H9 (cell line): ENCODE data around the gene ZNF335. TPM values are rescaled to one million over a fixed set of nuclear protein-coding genes. Genes with fewer than 3 reads are reported as not detected.
A peak's percentile ranks its signal among the peaks of the same experiment; 100 is the strongest.

Experiments used
- DNase-seq: peaks from one replicate; pipeline ENCODE4 v3.0.0-alpha.2; 2017
- H2AFZ ChIP-seq: one replicate; pipeline ENCODE4 v1.6.1; 2013; ENCODE audit warnings: mild to moderate bottlenecking, low read length, control low read depth, moderate library complexity
- H2AK5ac ChIP-seq: 2 replicates; pipeline ENCODE4 v1.6.1; 2013; ENCODE audit warnings: low read length, control low read depth, mixed read lengths; ENCODE audit not compliant: insufficient read length
- H2BK120ac ChIP-seq: one replicate; pipeline ENCODE4 v1.6.1; 2013; ENCODE audit warnings: low read depth, mild to moderate bottlenecking, low read length, control low read depth, inconsistent platforms; ENCODE audit not compliant: poor library complexity, severe bottlenecking
- H2BK12ac ChIP-seq: 2 replicates; pipeline ENCODE4 v1.6.1; 2013; ENCODE audit warnings: low read length, control low read depth, mixed read lengths, low read depth; ENCODE audit not compliant: insufficient read length
- H2BK15ac ChIP-seq: 2 replicates; pipeline ENCODE4 v1.6.1; 2013; ENCODE audit warnings: low read depth, low read length, control low read depth
- H2BK20ac ChIP-seq: one replicate; pipeline ENCODE4 v1.6.1; 2013; ENCODE audit warnings: low read depth, mild to moderate bottlenecking, low read length, control low read depth, inconsistent platforms; ENCODE audit not compliant: poor library complexity, severe bottlenecking
- H2BK5ac ChIP-seq: 2 replicates; pipeline ENCODE4 v1.6.1; 2013; ENCODE audit warnings: low read length, control low read depth, mixed read lengths; ENCODE audit not compliant: insufficient read length
- H3K14ac ChIP-seq: 2 replicates; pipeline ENCODE4 v1.6.1; 2013; ENCODE audit warnings: low read length, control low read depth; ENCODE audit not compliant: insufficient read depth
- H3K18ac ChIP-seq: 2 replicates; pipeline ENCODE4 v1.6.1; 2013; ENCODE audit warnings: low read depth, mild to moderate bottlenecking, mixed read lengths, low read length, control low read depth; ENCODE audit not compliant: insufficient read length
- H3K23ac ChIP-seq: 2 replicates; pipeline ENCODE4 v1.6.1; 2013; ENCODE audit warnings: low read length, control low read depth, mixed read lengths, low read depth; ENCODE audit not compliant: insufficient read length
- H3K23me2 ChIP-seq: 2 replicates; pipeline ENCODE4 v1.6.1; 2013; ENCODE audit warnings: low read depth, mild to moderate bottlenecking, mixed read lengths, low read length, control low read depth; ENCODE audit not compliant: insufficient read length, poor library complexity, severe bottlenecking
- H3K27ac ChIP-seq: 2 replicates; pipeline ENCODE4 v1.5.1; 2013; ENCODE audit warnings: low read length, control low read depth, mixed read lengths, low read depth; ENCODE audit not compliant: insufficient read length
- H3K27me3 ChIP-seq: 2 replicates; pipeline ENCODE4 v1.6.1; 2013; ENCODE audit warnings: low read length, control low read depth, inconsistent platforms; ENCODE audit not compliant: insufficient read depth
- H3K4ac ChIP-seq: 2 replicates; pipeline ENCODE4 v1.6.1; 2013; ENCODE audit warnings: low read depth, mild to moderate bottlenecking, control low read depth, inconsistent platforms, low read length, moderate library complexity
- H3K4me1 ChIP-seq: 2 replicates; pipeline ENCODE4 v1.6.1; 2013; ENCODE audit warnings: low read length, control low read depth, inconsistent platforms; ENCODE audit not compliant: insufficient read depth
- H3K4me2 ChIP-seq: 2 replicates; pipeline ENCODE4 v1.6.1; 2013; ENCODE audit warnings: low read length, control low read depth, mixed read lengths; ENCODE audit not compliant: insufficient read length, insufficient read depth
- H3K56ac ChIP-seq: 2 replicates; pipeline ENCODE4 v1.6.1; 2013; ENCODE audit warnings: low read depth, mild to moderate bottlenecking, mixed read lengths, low read length, control low read depth; ENCODE audit not compliant: insufficient read length
- H3K79me1 ChIP-seq: 2 replicates; pipeline ENCODE4 v1.6.1; 2013; ENCODE audit warnings: low read depth, mild to moderate bottlenecking, moderate library complexity, low read length, control low read depth, inconsistent platforms; ENCODE audit not compliant: insufficient read depth, poor library complexity, severe bottlenecking
- H3K79me2 ChIP-seq: 2 replicates; pipeline ENCODE4 v1.6.1; 2013; ENCODE audit warnings: low read length, control low read depth, inconsistent platforms; ENCODE audit not compliant: insufficient read depth
- H3K9ac ChIP-seq: 2 replicates; pipeline ENCODE4 v1.6.1; 2013; ENCODE audit warnings: low read length, control low read depth, mixed read lengths; ENCODE audit not compliant: insufficient read length; ENCODE audit errors: extremely low read depth
- H3K9me3 ChIP-seq: one replicate; pipeline ENCODE4 v1.6.1; 2013; ENCODE audit warnings: low read depth, low read length, inconsistent platforms; ENCODE audit not compliant: control insufficient read depth
- H3T11ph ChIP-seq: one replicate; pipeline ENCODE4 v1.6.1; 2013; ENCODE audit warnings: mild to moderate bottlenecking, low read length, control low read depth, inconsistent platforms
- H4K20me1 ChIP-seq: one replicate; pipeline ENCODE4 v1.6.1; 2013; ENCODE audit not compliant: control insufficient read depth, insufficient read length, insufficient read depth
- H4K5ac ChIP-seq: 2 replicates; pipeline ENCODE4 v1.6.1; 2013; ENCODE audit warnings: low read depth, mild to moderate bottlenecking, mixed read lengths, low read length, control low read depth; ENCODE audit not compliant: insufficient read length
- H4K8ac ChIP-seq: replicated peaks from 2 replicates; pipeline ENCODE4 v1.6.1; 2013; ENCODE audit warnings: low read length, control low read depth, mixed read lengths, low read depth; ENCODE audit not compliant: insufficient read length
- H4K91ac ChIP-seq: 2 replicates; pipeline ENCODE4 v1.6.1; 2013; ENCODE audit warnings: low read depth, mild to moderate bottlenecking, moderate library complexity, mixed read lengths, low read length, control low read depth; ENCODE audit not compliant: insufficient read length
- H3K27ac Mint-ChIP-seq, 3 experiments: 2 replicates in 2 of 3; 3 replicates in 1 of 3; pipeline ENCODE4 v1.8.0; 2020 to 2021; ENCODE audit warnings: mixed read lengths in 3 of 3, mild to moderate bottlenecking in 1 of 3, moderate library complexity in 1 of 3
- H3K27me3 Mint-ChIP-seq: 2 replicates; pipeline ENCODE4 v1.8.0; 2021; ENCODE audit warnings: low read depth, mild to moderate bottlenecking, moderate library complexity, mixed read lengths
- H3K36me3 Mint-ChIP-seq, 3 experiments: 2 replicates in 2 of 3; 3 replicates in 1 of 3; pipeline ENCODE4 v1.8.0; 2020 to 2021; ENCODE audit warnings: low read depth in 3 of 3, mixed read lengths in 3 of 3; ENCODE audit not compliant: insufficient read depth in 1 of 3
- H3K4me1 Mint-ChIP-seq, 2 experiments: 2 replicates each; pipeline ENCODE4 v1.8.0; 2020; ENCODE audit warnings: mixed read lengths in 2 of 2
- H3K4me3 Mint-ChIP-seq, 2 experiments: 2 replicates in 1 of 2; 3 replicates in 1 of 2; pipeline ENCODE4 v1.8.0; 2020 to 2021; ENCODE audit warnings: mild to moderate bottlenecking in 2 of 2, mixed read lengths in 2 of 2, moderate library complexity in 1 of 2
- H3K9me3 Mint-ChIP-seq, 2 experiments: 2 replicates in 1 of 2; 3 replicates in 1 of 2; pipeline ENCODE4 v1.8.0; 2020; ENCODE audit warnings: mild to moderate bottlenecking in 2 of 2, mixed read lengths in 2 of 2, moderate library complexity in 1 of 2
- WGBS: extraction: QIAGEN DNeasy Blood & Tissue Kit; methylation state at CpG from one replicate; pipeline ENCODE4 v1.1.7; 2013; ENCODE audit warnings: missing lambda C conversion rate, low lambda C conversion rate, mixed read lengths; ENCODE audit not compliant: insufficient read length; ENCODE audit errors: extremely low coverage; 5-methylcytosine and 5-hydroxymethylcytosine counted together
- total RNA-seq: library from RNA; stranded (reverse); gene quantifications from 2 replicates; pipeline ENCODE4 v1.2.1, GENCODE V29; 2021
- TF ChIP-seq, protein P1 (sequence below): fragments of 200-600 bp; sonication (generic); conservative IDR thresholded peaks from 3 replicates; pipeline ENCODE4 v1.8.0; 2021; ENCODE audit warnings: antibody characterized with exemption, mild to moderate bottlenecking

ZNF335 gene
- total RNA-seq, 1 experiment from 2014 or later = 21.1 TPM

DNA sequence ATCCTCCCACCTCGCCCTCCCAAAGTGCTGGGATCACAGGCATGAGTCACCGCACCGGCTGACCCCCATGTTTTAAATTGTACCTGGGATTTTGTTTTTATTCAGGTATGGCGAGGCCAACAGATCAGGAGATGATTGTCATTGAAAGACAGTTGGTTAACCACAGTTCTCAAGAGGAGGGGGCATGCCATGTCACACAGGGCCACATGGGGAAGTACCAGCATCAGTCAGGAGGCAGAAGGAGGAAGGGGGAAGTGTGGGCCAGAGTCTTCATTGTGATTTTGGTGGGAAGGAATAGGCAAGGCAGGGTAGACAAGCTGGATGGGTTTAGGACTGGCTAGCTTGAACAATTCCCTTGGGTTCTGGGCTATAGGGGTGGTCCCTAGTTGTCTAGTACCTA is 26.8 kb upstream of the ZNF335 start:
- no peaks in the 10 kb centered on the region; the same call in 1 of the 2 replicates for H3K4me1 ChIP-seq

More for the DNA sequence above, 26.8 kb upstream of the ZNF335 start:
- no peak overlapping the region for H3K18ac ChIP-seq
- no peak overlapping the region for H3K4me3 Mint-ChIP-seq
- no peak overlapping the region for H2BK120ac ChIP-seq
- H3K79me1 ChIP-seq = no peaks in the 10 kb centered on the region
- H4K8ac ChIP-seq = no peak overlapping the region
- H3K4me2 ChIP-seq = no peak overlapping the region
- no peaks in the 10 kb centered on the region for H3K9me3 Mint-ChIP-seq
- H3K27me3 Mint-ChIP-seq = no peaks in the 10 kb centered on the region; the same call in 1 of the 2 replicates
- WGBS = no CpG with 5 or more reads among the region's 4 CpGs
- no peak overlapping the region for H3K4ac ChIP-seq
- H2AFZ ChIP-seq = no peak overlapping the region
- H2BK20ac ChIP-seq = no peak overlapping the region
- no peak overlapping the region for H3K9ac ChIP-seq
- H2BK15ac ChIP-seq = no peak overlapping the region
- no peak overlapping the region for H2BK12ac ChIP-seq
- H3K23me2 ChIP-seq = no peaks in the 10 kb centered on the region
- no peaks in the 10 kb centered on the region for H3K27me3 ChIP-seq
- no peak overlapping the region for H4K91ac ChIP-seq
- no peaks in the 10 kb centered on the region for H3K36me3 Mint-ChIP-seq
- TF ChIP-seq, protein P1, sequence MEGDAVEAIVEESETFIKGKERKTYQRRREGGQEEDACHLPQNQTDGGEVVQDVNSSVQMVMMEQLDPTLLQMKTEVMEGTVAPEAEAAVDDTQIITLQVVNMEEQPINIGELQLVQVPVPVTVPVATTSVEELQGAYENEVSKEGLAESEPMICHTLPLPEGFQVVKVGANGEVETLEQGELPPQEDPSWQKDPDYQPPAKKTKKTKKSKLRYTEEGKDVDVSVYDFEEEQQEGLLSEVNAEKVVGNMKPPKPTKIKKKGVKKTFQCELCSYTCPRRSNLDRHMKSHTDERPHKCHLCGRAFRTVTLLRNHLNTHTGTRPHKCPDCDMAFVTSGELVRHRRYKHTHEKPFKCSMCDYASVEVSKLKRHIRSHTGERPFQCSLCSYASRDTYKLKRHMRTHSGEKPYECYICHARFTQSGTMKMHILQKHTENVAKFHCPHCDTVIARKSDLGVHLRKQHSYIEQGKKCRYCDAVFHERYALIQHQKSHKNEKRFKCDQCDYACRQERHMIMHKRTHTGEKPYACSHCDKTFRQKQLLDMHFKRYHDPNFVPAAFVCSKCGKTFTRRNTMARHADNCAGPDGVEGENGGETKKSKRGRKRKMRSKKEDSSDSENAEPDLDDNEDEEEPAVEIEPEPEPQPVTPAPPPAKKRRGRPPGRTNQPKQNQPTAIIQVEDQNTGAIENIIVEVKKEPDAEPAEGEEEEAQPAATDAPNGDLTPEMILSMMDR = no peak
- H2BK5ac ChIP-seq = no peak overlapping the region
- H3K27ac Mint-ChIP-seq = peak overlapping the region in 2 of 3 experiments; percentile 13 to 33; a peak in 2 of 7 replicates
- H3K9me3 ChIP-seq = no peaks in the 10 kb centered on the region
- H4K20me1 ChIP-seq = no peaks in the 10 kb centered on the region
- no peak overlapping the region for H3K23ac ChIP-seq
- no peak for DNase-seq
- peaks cover 23 to 32% of the 10 kb centered on the region in 2 experiments for H3K4me1 Mint-ChIP-seq
- no peak overlapping the region for H3K14ac ChIP-seq
- H3K56ac ChIP-seq = no peak overlapping the region
- H3K27ac ChIP-seq = no peak overlapping the region
- H3T11ph ChIP-seq = no peak overlapping the region
- H3K79me2 ChIP-seq = no peaks in the 10 kb centered on the region
- H4K5ac ChIP-seq = no peak overlapping the region
- no peak overlapping the region for H2AK5ac ChIP-seq
